DMS 273 (cell line): ENCODE results near the gene TFDP2.
"Not testable (repeated sequence)": the region's sequence is repeated elsewhere in the genome, so short reads cannot be mapped to it uniquely, and the experiment has no call there.

Experiments
- DNase-seq: peaks from one replicate; lab custom pipeline; 2025; ENCODE audit not compliant: unreplicated experiment; lab: John Stamatoyannopoulos, UW

TFDP2 gene

DNA sequence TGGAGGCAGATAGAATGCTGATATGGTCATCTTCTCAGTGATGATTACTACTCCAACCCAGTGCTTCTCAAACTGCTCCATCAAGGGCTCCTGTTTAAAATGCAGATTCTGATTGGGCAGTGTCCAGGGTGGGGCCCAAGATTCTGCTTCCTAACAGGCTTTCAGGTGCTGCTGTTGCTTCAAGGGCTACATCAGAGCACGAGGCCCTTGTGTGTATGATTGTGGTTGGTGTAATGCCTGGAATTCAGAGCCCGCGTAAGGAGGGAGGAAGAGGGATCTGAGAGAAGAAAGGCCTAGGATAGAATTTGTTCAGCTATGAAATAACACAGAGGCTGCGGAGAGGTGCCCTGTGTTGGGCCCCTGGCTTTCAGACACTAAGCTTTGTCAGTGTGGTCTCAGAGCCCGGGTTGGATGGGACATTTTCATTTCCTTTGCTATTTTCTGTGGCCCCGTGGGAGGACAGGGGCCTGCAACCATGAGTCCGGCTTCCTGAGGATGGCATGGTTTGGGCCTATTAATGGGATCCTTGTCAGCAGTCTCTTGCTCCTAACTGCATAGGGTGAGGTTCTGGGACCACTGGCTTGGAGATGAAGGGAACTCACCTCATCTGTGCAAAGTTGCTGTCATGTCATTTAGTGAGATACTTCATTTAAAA lies 219.9 kb downstream of the TFDP2 start:
- no peak for DNase-seq

DNA sequence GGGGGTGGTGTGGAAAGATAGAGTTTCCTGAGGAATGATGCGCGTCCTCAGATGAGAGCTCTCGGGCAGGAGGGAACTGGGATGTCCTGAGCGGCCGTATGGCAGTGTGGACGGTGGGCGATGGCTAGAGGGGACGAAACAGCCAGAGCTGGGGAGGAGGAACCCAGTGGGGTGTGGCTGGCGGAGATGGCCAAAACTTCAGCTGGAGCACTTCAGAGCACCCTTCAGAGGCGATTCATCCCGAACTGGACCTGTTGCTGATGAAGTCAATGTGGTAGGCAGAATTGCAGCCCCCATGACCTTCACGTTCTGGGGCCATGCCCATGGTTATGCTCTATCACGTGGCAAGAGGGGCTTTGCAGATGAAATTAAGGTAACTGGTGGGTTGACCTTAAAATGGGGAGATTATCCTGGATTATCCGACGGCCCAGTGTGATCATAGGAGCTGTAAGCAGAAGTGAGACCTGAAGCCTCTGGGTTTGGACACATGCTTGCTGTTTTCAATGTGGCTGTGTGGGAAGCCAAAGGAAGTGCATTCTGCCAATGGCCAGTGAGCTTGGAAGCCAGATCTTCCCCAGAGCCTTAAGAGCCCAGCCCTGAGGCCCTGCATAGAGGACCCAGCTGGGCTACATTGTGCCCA lies 220.6 kb downstream of the TFDP2 start:
- no peak for DNase-seq

DNA sequence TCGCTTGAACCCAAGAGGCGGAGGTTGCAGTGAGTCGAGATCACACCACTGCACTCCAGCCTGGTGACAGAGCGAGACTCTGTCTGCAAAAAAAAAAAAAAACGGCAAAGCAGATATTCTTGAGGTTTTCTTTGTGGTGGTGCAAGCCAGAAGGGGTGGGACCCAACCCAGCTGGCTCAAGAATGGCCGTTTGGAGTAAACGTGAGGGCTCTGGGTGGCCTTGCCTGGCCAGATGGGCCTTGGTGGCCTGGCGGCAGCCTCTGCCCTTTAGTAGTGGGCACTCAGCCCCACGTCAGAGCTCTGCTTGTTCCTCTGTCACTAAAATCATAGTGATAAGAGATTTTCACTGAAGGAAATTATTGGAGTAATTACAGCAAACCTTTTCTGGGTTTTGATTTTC lies 222.4 kb downstream of the TFDP2 start:
- no peak for DNase-seq

DNA sequence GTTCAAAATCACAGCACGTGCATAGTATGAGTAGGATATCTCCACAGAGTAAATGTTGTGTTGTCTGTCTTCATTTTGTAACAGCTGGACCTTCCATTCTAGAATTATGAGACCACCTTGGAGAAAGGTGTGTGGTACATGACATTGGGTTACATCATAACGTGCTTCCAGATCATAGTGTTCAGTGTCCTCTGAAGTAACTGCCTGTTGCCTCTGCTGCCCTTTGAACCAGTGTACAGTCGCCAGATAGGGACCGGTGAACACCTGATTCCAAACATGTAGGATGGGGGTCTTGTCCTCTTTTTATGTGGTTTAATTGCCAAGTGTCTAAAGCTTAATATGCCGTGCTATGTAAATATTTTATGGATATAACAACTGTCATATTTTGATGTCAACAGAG lies 223.7 kb downstream of the TFDP2 start:
- not testable (repeated sequence) for DNase-seq

DNA sequence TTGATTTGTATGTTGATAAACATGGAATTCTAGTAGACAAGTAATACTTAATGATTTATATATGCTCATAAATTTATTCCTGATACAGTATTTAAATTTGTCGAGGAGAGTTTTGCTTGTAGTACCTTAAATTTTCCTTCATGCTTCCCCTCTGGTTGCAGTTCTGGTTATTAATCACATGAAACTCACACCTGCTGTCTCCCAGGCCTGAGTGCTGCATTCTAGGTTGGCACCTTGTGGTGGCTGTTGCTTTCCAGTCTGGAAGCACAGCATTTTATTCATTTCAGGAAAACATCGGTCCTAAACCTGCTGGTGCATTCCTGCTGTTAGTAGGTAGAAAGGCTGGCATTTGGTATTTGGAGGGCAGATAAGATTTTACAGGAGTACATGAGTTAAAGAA lies 228.0 kb downstream of the TFDP2 start:
- no peak for DNase-seq

DNA sequence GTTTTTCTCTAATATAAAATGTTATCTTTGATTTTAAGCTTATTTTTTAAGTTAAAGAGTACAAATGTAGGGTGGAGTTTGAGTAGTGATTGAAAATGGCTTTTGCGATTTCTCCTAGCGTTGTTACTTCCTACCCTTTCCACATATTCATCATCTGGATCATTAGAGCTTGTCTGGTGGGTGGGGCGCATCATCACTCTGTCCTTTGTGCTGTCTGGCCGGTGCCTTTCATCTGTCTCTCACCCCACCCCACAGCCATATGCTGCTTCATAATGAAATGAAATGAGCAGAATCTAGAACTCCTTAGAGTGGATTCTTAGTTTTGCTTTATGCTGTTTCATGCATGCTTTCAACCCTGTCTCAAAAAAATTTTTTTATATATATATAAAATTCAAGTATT lies 228.6 kb downstream of the TFDP2 start:
- DNase-seq = peak; percentile 43

DNA sequence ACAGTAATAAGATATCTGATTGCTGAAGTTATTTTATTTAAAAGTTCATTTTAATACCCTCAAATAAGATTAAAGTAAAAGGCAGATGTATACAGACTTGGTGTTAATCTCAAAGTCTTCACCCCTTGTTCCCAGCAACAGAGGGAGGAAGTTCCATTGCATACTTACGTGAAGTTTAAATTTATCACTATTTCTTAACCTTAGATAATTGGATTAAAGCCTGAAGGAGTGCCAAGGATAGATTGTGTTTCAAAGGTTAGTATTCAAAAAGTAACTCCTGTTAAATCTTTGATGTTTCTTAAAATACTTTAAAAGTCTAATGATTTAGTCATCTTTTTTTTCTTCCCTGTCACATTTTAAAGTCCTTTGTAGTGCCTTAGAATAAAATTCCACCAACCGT lies 233.6 kb downstream of the TFDP2 start:
- DNase-seq = no peak

DNA sequence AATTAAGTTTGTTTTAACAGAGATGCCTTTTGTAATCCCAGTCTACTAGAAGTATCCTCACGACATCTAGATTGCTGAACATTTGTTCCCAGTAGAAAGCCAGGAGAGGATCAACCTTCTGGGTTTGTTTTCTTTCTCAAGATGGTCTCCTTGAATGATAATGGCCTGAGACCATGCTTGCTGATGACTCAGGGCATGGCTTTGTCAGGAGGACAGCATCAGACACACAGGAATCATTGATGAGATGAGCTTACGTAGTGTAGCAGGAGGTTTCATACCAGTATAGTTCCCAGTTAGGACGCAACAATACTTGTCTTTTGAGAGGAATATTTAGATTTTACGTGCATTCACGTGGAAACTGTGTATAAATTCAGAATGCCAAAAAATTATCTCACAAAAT lies 234.3 kb downstream of the TFDP2 start:
- DNase-seq = no peak

DNA sequence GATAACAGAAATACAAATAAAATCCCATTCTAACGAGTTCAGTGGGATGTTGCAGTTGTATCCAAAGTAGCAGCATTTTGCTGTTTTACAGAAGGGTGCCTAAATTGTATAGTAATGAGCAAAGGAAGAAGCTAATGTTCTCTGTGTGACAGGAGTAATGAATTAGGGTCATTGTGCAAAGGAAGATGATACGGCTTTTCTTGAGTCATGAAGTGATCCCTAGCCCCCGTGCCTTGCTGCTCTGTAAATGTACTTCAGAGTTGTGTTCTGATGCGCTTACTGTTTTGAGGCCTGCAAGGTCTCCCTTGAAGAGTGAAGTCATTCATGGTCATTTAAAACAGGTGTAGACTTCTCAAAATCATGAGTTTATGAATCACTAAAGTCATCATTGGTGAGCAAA lies 235.0 kb downstream of the TFDP2 start:
- no peak for DNase-seq

DNA sequence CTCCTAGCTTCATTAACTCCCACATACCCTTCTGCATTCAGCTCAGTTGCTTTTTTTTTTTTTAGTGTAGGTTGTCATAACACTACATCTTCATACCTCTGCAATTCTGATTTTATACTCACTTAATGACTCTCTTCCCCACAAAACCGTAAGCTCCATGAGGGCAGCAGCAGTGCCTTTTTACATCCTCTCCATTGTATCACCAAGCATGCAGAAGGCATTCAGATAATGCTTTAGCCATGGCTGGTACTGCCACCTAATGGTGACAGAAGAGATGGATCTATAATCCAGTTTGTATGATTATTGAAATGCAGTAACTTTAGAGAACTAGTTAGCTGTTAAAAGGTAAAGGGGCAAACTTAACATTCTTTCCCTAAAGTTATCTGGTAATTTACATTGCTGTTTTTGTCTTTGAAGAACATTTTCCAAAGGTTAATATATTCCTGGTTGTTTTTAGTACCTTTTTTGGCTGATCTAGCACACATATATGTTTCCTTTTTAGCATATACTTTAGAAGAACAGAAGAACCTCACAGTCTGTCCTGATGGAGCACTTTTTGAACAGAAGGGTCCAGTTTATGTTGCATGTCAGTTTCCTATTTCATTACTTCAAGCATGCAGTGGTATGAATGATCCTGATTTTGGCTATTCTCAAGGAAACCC lies 236.1 kb downstream of the TFDP2 start:
- DNase-seq = peak; percentile 83

DNA sequence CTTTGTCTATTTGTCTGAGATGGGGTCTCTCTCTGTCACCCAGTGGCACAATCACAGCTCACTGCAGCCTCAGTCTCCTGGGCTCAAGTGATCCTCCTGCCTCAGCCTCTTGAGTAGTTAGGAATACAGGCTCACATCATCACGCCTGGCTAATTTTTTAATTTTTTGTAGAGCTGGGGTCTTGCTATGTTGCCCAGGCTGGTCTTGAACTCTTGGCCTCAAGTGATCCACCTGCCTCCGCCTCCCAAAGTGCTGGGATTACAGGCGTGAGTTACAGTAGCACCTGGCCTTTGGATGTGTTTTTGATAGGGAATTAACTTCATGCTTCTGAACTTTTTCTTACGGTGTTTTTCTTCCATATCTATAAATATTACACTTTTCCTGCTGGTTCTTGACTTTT lies 239.4 kb downstream of the TFDP2 start:
- DNase-seq = not testable (repeated sequence)

DNA sequence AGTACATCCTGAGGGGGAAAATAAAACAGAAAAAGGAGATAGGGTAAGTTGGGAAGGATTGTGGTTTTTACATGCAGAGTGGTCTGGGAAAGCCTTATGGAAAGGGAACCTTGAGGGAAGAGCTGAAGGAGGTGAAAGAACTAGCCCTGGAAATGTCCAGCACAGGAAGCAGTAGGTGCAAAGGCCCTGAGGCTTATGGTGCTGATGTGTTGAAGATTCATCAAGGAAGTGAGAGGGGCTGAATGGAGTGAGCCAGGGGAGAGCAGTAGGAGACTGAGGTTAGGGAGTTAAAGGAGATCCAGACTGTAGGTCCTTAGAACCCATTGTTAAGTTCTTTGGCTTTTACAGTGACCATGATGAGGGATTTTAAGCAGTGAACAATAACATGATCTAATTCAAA lies 239.9 kb downstream of the TFDP2 start:
- DNase-seq = no peak

DNA sequence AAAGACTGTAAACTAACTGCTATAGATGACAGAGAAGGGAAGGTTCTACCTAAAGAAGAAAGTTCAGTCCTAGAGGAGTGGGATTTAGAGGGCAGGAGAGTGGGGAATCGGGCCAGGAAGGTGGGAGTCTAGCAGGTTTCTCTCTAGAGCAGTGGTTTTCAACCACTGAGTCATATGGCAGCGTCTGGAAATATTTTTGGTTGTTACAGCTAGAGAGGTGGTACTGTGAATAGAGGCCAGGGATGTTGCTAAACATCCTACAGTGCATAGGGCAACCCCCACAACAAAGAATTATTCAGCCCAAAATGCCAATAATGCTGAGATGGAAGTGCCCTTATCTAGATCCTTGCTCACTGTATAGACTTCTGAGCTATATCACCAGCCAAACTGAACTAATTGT lies 244.2 kb downstream of the TFDP2 start:
- no peak for DNase-seq

DNA sequence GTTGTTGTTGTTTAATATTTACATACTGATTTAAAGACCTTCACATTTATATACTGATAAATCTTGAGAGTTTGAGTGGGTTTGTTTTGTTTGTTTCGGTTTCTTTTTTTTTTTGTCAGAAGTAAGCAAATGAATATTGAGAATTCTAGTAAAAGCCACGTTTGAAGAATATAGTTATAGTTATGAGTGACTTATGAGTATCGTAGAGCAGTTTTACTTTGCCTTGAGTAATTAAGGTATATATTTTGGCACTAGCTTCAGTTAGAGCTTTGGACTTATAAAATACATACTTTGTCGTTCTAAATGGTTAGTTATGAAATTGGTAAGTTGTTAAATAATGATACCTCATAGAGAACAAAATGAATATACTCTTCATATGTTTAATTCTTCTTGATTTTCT lies 245.1 kb downstream of the TFDP2 start:
- DNase-seq = no peak

DNA sequence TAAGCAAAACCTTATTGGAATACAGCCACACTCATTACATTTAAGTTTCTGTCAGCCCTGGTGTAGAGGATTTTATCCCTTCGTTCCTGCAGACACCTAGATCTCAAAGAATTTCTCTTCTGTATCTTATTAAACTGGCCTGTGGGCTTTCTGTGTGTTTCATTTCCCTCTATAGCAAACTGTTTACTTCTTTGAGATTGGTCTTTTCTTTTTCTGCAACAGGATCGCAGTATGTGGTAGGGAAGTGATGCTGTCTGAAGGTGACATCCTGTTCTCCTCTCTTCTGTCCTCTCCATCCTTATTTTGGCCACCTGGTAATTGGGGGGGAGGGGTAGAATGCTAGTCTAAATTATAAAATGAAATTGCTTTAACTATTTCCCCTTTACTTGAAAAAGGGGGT lies 247.4 kb downstream of the TFDP2 start:
- no peak for DNase-seq

DNA sequence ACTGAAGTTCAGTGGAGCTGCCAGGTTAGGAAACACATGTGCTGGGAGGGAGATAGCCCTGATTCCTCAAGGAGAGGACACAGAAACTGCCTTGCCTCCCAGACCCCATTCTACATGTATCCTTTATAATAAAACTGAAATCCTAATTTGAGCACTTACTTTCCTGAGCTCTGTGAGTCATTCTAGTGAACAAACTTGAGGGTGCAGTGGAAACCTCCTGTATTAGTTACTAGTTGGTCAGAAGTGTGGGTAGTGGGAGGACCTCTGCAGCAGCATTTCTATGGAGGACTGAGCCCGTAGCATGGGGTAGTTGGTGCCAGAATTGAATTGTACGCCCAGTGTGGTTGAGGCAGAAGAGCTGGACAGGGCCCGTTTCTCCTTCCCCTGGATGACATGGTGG lies 249.0 kb downstream of the TFDP2 start:
- DNase-seq = no peak

DNA sequence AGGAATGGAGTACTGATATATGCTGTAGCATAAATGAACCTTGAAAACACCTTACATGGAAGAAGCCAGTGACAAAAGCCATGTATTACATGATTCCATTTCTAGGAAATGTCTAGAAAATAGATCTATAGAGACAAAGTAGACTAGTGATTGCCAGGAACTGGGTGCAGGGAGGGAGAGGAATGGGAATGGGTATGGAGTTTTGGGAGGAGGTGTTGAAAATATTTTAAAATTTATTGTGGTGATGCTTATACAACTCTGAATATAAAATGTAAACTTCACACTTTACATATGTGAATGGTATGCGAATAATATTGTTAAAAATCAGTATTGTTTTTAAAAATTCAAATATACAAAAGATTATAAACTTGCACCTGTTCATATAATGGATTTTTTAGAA lies 250.4 kb downstream of the TFDP2 start:
- no peak for DNase-seq

DNA sequence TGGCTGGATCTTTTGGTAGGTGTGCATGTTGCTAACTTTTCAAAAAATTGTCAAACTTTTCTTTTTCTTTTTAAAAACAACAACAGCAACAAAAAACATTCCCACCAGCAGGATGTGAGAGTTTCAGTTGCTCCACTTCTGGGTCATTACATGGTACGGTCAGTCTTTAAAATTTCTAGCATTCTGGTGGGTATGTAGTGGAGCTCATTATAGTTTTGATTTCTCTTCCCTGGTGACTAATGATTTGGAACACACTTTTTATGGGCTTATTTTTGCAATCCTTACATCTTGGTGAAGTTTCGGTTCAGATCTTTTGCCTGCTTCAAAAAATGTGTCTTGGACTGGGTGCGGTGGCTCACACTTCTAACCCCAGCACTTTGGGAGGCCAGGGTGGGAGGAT lies 253.6 kb downstream of the TFDP2 start:
- no peak for DNase-seq

DNA sequence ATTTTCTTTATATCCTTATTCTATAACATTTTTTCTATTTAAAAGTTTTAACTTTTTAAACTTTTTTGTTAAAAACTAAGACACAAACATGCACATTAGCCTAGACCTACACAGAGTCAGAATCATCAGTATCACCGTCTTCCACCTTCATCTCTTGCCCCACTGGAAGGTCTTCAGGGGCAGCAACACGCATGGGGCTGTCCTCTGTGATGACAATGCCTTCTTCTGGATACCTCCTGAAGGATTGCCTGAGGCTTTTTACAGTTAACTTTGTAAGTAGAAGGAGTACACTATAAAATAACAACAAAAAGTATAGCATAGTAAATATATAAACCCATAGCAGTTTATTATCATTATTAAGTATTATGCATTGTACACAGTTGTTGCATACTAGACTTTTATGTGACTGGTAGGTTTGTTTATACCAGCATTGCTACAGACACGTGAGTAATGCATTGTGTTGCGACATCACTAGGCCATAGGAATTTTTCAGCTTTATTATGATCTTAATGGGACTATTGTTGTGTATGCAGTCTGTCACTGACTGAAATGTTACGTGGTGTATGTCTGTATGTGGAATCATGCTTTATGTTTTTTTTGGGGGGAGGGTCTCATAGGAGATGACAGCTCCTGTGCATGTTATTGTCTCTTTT lies 254.7 kb downstream of the TFDP2 start:
- DNase-seq = no peak
